ENCODE results near the gene OR5D16.
"Not testable (repeated sequence)": the region's sequence is repeated elsewhere in the genome, so short reads cannot be mapped to it uniquely, and the experiment has no call there.

The OR5D16 gene

GRCh38 chr11:55838452-55838851 is at the start of gene OR5D16:
OR5D16 (plus strand) TSS chr11:55838752; CDS start chr11:55838752, 0 bp downstream.
- no peak for DNase-seq (ENCODE audit: low read depth)

DNA sequence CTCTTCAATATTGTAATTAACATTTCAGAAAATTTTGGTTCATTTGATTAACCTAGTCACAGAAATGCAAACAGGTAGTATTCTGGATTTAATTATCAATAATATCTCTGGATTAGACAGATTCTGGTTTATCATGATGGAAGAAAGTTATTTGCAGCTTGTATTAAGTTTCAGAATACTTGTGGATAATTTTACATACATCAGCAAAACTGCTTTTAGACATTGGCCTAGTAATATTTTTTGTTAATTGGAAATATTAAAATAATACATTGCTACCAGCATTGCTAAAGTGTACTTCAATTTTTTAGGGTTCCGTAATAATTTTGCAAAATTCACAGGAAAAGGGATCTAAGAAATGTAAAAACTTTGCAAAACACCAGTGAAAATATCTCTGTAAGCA is 46.9 kb upstream of the OR5D16 start:
- no peak for DNase-seq (ENCODE audit: low read depth)

DNA sequence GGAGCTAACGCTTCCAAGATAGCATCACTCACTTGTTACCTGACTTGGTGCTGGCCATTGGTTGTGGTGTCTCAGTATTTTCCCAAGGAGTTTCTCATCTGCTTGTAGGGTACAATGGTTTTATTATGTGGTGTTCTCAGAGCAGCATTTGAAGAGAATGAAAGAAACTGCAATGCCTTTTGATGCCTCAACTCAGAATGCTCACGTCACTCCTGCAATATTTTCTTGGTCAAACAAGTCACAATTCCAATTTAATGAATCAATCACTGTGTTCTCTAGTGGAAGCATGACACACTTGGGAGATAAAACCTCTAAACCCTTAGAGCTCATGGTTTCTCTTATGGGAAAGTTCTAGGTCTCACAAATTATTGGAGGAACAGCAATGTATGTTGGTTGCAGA is 45.2 kb upstream of the OR5D16 start:
- DNase-seq (ENCODE audit: low read depth) = no peak

DNA sequence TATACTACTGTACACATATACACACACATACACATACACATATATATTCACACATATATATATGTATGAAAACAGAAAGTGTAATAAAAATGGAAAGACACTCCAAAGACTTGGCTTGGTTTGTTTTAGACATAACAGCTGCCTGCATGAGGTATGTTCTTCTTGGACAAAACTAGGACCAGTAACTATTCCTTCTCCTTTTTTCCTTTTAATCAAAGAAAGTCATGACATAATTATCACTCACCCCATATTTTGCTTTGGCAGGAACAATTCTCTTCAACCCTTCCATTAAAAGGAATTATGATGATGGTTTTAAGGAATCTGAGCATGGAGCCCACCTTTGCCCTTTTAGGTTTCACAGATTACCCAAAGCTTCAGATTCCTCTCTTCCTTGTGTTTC is 43.3 kb upstream of the OR5D16 start, which contains the start of gene OR5D14:
Gene OR5D14, plus strand, starts transcription at position 301 of the 400 bp plus-strand sequence. Its CDS starts 0 bp downstream, at position 301.
- DNase-seq (ENCODE audit: low read depth) = no peak

- DNase-seq (ENCODE audit: low read depth) = no peak
These were observed 32.3 kb upstream of the OR5D16 start for GRCh38 chr11:55806248-55806647.

- no peak for DNase-seq (ENCODE audit: low read depth)
These were observed 27.5 kb upstream of the OR5D16 start, which contains the start of gene OR5L1 for GRCh38 chr11:55811067-55811466. OR5L1 (plus strand) TSS chr11:55811367; CDS start chr11:55811467, 100 bp downstream.

DNA sequence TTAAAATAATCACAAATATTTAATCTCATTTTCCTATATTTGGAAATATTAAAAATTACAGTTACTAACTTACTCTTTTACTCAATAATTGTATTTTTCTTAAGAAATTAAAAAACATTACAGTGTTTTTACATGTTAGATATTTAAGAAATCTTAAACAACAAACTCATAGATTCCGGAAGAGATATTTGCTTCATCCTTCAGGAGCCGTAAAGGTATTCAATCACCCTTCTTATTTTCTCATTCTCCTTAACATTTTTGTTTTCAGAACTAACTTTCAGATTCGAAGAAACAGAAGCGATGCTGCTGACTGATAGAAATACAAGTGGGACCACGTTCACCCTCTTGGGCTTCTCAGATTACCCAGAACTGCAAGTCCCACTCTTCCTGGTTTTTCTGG is 19.2 kb upstream of the OR5D16 start, which contains the start of gene OR5D18:
Gene OR5D18, plus strand, starts transcription at position 301 of the 400 bp plus-strand sequence. Its CDS starts 0 bp downstream, at position 301.
- DNase-seq (ENCODE audit: low read depth) = no peak

DNA sequence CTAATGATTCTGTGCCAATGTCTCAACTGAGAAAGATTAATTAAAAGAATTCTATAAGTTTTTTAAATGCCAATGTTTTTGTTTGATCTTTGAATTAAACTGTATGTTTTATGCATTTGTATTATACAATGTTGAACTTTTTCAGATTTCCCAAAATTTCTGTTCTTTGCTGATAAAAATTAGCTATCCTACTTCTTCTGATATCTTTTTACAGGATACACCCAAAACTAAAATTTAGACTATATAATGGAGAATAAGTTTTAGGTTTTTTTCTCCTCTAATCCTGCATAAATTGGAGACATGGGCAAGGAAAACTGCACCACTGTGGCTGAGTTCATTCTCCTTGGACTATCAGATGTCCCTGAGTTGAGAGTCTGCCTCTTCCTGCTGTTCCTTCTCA is 11.6 kb upstream of the OR5D16 start, which contains the start of gene OR5L2:
Gene OR5L2, plus strand, starts transcription at position 301 of the 400 bp plus-strand sequence. Its CDS starts 0 bp downstream, at position 301.
- no peak for DNase-seq (ENCODE audit: low read depth)

DNA sequence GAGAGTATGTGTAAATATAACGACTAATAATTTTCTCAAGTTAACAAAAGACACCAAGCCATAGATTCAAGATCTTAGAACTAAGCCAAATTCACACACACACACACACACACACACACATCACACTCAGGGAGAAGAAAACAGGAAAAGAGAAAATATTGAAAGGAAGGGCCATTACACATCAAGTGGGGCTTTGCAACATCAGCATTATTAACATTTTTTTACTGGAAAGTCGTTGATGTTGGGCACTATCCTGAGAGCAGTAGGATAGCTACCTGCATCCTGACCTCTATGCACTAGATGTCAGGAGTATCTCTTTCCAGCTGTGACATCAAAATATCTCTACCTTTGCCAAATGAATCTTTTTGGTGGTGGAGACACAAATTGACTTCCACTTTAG is 8.9 kb downstream of the OR5D16 start:
- DNase-seq (ENCODE audit: low read depth) = no peak

- DNase-seq (ENCODE audit: low read depth) = no peak
These were observed 10.5 kb downstream of the OR5D16 start for GRCh38 chr11:55849037-55849436.

DNA sequence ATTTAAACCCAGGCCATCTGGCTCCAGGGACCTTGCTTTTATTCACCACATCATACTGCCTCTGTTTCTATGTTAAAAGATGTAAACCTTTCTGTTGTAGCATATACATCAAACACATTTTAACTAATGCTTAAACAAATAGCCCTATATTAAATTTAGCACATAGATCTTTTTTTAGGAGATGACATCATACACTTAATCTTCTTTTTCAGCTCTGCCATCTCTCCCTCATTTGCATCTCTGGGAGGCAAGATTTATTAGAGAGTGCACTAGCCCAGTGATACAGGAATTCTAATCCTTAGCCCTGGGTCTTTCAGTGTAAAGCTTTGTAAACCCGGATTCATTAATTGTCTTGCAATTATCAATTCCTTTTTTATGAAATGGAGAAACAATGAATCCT is 13.6 kb downstream of the OR5D16 start:
- no peak for DNase-seq (ENCODE audit: low read depth)

DNA sequence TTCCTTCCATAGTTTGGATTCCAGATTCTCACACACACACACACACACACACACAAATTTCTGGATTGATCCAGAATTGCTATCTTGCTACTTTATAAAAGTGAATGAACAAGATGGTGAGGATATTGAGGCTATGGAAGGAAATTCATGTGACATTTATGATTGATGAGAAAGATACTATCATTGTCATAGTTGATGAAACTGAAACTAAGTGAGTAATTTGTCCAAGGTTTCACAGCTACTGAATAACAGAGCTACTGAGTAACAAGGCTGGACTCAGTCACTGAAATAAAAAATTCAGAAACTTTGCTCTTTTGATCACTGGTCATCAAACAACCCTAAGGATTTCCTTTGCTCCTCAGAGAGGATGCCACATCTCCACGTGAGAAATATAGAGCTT is 16.2 kb downstream of the OR5D16 start:
- no peak for DNase-seq (ENCODE audit: low read depth)

DNA sequence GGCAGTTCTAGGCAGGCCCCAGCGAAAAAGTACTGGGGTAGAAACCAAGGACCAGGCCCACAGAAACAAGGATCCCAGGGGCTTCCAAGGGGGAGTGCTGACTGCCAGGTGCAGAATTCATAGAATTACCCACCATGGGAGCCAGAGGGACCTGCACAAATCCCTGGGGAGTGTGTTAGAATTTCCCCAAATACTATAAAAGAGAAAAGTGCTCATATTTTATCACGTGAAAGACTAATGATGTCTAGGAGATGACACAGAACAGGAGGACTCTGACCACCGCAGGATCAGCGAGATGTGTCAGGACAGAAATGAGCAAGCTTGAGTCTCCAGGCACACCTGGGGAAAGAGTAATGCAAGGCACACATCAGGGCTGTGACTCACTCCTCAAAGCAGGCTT is 28.8 kb downstream of the OR5D16 start:
- not testable (repeated sequence) for DNase-seq (ENCODE audit: low read depth)

GRCh38 chr11:55872731-55873130 is 34.2 kb downstream of the OR5D16 start:
- not testable (repeated sequence) for DNase-seq (ENCODE audit: low read depth)

- not testable (repeated sequence) for DNase-seq (ENCODE audit: low read depth)
These were observed 34.6 kb downstream of the OR5D16 start for GRCh38 chr11:55873146-55873545.

DNA sequence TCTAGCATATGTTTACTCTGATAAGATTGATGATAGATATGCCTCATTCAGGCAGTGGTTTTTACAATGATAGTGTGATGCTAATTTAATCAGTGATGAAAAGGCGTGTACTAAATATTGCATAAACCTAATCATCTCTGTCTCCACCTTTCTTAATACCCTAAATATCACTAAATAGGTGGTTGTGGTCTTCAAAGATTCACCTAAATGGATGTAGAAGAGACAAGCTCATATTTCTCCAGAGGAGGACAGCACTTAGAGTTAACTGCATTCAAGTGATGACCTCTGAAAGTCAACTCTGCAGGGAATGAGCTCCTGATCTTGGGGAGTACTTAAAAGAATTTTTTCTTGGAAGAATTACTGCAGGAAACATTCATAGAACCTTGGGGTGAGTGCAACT is 44.4 kb downstream of the OR5D16 start, which contains the start of gene TRIM51:
Gene TRIM51, plus strand, starts transcription at position 301 of the 400 bp plus-strand sequence. CDS start 2,132 bp downstream, outside the sequence.
- DNase-seq (ENCODE audit: low read depth) = not testable (repeated sequence)

DNA sequence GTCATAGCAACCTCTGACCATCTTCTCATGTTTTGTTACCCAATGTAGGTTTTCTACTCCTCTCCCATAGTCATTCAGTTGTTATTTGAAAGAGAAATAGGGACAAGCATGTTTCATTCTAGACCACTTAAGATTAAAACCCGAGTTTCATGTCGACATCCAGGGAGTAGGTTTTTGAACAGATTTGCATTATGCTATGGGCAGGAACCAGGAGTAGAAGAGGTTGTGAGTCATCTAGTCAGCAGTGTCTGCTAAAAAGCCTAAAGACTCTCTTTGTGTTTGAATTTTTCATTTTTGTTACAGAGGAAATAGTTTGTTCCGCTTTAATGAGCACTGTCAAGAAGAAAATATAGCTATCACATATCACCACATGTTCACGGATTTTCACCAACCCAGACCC is 46.4 kb downstream of the OR5D16 start:
- DNase-seq (ENCODE audit: low read depth) = not testable (repeated sequence)

GRCh38 chr11:55885481-55885880 is 46.9 kb downstream of the OR5D16 start:
- DNase-seq (ENCODE audit: low read depth) = not testable (repeated sequence)
